ENCODE results near the gene RAPGEF5.

The RAPGEF5 gene

GRCh38 chr7:22184549-22185199, 172.3 kb downstream of the RAPGEF5 start:
- no peak for DNase-seq

DNA sequence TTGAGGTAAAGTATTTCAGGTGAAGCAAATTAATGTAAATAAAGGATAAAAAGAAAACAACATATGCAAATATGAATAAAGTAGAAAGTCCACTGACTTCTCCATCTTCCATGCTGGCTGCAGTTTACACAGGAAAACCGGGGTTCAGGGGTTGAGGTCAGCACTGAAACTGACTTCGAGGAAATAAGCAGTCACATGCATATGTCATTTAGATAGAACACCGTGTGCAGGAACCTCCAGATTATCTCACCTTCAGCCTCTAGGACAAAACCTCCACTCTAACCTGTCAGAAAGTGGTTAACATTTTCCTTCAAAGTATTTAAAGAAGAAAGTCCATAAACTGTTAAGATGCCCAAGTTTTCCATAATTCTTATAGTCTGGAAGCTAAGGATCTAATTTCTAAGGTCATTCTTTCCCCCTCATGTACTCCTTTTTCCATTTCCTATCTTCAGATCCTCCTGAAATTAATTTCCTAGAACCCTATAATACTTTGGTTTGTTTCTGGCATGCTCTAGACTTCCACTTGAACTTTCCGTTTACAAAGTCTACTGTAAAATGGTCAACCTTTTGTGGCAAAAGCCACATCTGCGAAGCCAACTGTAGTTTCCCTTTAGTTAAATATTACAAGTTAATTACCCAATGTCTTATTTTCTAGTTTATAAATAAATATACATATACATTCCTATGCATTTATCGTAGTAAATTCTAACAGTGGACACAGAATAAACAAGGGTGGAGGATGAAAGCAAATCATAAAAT, 173.3 kb downstream of the RAPGEF5 start:
- no peak for DNase-seq

- DNase-seq: no peak
Measured at GRCh38 chr7:22182149-22182548, 174.8 kb downstream of the RAPGEF5 start.

- no peak for DNase-seq
Measured at GRCh38 chr7:22181663-22182062, 175.3 kb downstream of the RAPGEF5 start.

GRCh38 chr7:22179442-22179879, 177.5 kb downstream of the RAPGEF5 start:
- DNase-seq: no peak

DNA sequence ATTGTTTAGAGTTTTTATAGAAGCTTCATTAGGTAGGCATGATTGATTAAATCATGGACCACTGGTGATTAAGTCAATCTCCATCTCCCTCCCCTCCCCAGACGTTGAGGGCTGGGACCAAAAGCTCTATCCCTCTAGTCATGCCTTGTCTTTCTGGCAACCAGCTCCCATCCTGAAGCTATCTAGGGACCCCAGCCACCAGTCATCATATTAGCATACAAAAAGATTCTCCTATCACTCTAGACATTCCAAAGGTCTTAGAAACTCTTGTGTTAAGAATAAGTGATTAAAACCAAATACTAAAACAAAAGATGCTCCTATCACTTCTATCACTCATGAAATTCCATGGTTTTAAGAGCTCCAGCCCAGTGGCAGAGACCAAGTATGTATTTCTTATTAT, 178.2 kb downstream of the RAPGEF5 start:
- no peak for DNase-seq

- no peak for DNase-seq
Measured at GRCh38 chr7:22176791-22177412, 180.1 kb downstream of the RAPGEF5 start.

DNA sequence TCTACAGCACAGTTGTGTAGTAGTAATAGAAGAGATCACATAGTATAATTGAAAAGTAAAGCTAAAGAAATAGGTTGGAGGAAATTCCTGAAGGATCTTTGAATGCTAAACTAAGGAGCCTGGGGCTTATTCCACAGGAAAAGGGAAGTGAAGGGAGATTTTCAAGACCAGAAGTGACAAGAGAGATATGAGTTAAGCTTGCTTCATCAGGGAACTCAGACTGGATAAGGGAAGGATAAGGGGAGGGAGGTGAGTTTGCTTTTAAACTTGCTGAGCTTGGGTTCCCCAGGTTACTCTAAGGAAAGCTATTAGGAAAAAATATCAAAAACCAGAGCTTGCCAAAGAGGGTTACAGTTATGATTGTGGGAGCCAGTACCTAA, 182.4 kb downstream of the RAPGEF5 start:
- DNase-seq: no peak

DNA sequence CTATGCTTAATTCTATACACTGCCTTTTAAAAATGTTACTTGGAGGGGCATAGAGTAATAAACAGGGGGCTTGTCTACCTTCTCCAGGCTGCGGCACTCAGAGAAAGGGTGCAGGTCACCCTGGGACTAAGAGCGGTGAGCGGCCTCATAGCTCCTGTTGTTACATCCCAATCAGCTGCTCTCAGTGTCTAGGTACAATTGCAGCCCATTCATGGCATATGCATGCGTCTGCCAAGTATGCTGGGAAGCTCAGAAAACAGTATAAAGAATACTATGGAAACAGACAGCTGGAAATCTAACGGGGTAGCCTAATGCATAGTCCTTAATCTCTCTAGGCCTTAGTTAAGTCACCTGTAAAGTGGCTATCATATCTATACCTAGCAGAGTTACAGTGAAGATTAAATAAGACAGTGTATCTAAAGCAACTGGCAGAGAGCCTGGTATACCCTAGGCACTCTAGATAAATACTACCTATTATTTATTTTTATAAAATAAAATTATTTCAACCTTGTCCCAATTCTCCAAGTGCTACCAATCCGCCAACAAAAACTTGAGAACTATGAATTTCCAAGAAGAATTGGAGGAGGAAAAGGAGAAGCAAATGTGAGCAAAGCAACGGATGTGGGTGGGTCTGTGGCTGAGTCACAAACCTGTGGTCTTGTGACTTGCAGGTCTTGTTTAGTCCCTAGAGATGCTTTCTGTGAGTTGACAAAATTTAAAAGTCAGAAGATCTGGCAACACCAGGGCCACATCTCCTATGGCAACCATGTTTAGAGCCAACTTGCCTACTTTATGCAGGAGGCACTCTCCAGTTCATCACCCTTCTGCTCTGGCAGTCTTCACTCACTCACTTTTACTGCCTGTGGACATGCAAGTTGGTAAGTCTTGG, 183.0 kb downstream of the RAPGEF5 start:
- no peak for DNase-seq

- DNase-seq: no peak
Measured at GRCh38 chr7:22168129-22168634, 188.8 kb downstream of the RAPGEF5 start.

- DNase-seq: no peak
Measured at GRCh38 chr7:22167482-22167881, 189.5 kb downstream of the RAPGEF5 start.

- no peak for DNase-seq
Measured at GRCh38 chr7:22166928-22167327, 190.0 kb downstream of the RAPGEF5 start.

DNA sequence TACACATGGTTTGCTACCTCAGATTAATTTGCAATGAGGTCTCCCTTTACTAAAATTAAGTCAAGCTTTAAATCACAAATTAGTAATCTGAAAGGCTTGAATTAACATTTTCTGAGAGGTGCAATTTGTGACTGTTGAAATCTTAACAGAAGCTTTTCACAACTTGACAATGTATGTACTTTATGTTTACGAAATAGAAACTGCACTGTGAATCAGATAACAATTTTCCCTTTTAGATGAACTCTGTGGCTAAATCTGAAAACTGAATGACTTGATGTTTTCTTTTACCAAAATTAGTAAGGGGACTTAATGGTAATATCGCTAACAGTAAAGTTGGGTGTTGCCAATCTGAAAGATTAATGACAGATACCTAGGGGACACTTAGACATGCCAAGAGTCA, 197.6 kb downstream of the RAPGEF5 start:
- no peak for DNase-seq

GRCh38 chr7:22157552-22157951, 199.4 kb downstream of the RAPGEF5 start:
- no peak for DNase-seq

GRCh38 chr7:22156205-22156604, 200.7 kb downstream of the RAPGEF5 start:
- no peak for DNase-seq

DNA sequence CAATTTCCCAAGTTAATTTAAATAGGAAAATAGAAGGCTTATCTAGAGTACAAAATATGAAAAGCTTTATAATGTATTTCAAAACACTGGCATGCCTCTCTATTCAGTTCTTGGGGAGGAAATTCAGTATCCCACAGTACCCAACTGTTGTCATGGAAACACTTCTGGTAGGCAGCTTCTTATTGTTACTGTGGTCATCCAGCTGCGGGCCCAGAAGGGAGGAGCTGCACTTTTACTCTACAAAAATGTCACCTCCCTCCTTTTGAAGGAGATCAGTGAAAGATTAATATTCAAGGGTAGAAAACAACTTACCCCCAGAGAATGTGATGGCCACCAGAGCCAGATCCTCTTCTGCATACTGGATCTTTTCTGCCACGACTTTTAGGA, 202.8 kb downstream of the RAPGEF5 start:
- no peak for DNase-seq

GRCh38 chr7:22153432-22154142, 203.4 kb downstream of the RAPGEF5 start:
- no peak for DNase-seq

GRCh38 chr7:22152690-22153089, 204.3 kb downstream of the RAPGEF5 start:
- DNase-seq: no peak

DNA sequence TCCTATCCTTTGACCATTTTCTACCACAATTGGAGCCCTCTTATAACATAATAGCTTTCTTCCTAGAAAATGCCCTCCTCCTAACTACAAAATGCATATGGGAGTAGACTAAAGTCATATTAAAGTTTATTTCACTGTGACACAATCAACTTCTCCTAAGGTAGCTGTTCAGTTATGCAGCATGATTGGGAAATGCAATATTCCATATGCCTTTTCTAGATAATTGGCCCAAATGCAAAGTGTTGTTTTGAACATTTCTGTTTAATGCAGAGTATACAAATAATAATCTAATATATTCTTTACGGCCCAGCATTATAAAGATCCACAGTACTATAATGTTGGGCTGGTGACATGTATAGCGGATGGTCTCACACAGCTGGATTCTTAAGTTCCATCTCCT, 205.1 kb downstream of the RAPGEF5 start:
- no peak for DNase-seq

GRCh38 chr7:22150221-22150620, 206.7 kb downstream of the RAPGEF5 start:
- no peak for DNase-seq

DNA sequence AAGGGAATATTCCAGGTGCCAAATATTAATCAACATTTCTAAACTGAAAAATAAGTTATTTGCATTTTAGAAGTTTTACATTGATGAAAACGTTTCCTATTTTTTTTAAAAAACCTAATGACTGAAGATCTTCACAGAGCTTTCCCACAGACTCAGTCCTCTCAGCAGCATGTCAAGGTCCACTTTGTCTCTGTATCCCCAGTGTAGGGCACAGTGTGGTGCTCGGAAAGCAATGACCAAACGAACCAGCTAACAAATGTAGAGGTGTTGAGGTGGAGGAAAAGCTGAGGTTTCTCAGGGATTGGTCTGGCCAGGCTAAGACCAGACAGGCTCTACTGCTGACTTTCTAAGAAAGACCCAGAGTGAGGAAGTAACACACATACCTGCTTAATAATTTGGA, 209.1 kb downstream of the RAPGEF5 start:
- no peak for DNase-seq

- no peak for DNase-seq
Measured at GRCh38 chr7:22146961-22147512, 209.9 kb downstream of the RAPGEF5 start.
